Activated naive CD4-positive, alpha-beta T cell treated with anti-CD3 and anti-CD28 coated beads, Interleukin-2, amount 50 U/mL, for 24 hours (primary cell): ENCODE measurements around the gene LEUTX.
A peak's percentile ranks its signal among the peaks of the same experiment; 100 is the strongest.

Experiments
- H3K27ac Mint-ChIP-seq: one replicate; pipeline ENCODE4 v1.8.0; 2021; ENCODE audit warnings: mild to moderate bottlenecking, mixed read lengths
- H3K27me3 Mint-ChIP-seq: one replicate; pipeline ENCODE4 v1.8.0; 2021; ENCODE audit warnings: mixed read lengths
- H3K36me3 Mint-ChIP-seq: one replicate; pipeline ENCODE4 v1.8.0; 2021; ENCODE audit warnings: mixed read lengths
- H3K4me1 Mint-ChIP-seq: one replicate; pipeline ENCODE4 v1.8.0; 2021; ENCODE audit warnings: mixed read lengths
- H3K4me3 Mint-ChIP-seq: one replicate; pipeline ENCODE4 v1.8.0; 2021; ENCODE audit warnings: mild to moderate bottlenecking, mixed read lengths
- H3K9me3 Mint-ChIP-seq: one replicate; pipeline ENCODE4 v1.8.0; 2021; ENCODE audit warnings: mixed read lengths

LEUTX gene, protein sequence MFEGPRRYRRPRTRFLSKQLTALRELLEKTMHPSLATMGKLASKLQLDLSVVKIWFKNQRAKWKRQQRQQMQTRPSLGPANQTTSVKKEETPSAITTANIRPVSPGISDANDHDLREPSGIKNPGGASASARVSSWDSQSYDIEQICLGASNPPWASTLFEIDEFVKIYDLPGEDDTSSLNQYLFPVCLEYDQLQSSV

GRCh38 chr19:39778763-39779162 lies at the start of gene LEUTX:
LEUTX (plus strand) TSS chr19:39778854; CDS start chr19:39778921, 67 bp downstream.
- no peaks in the 10 kb centered on the region for H3K4me1 Mint-ChIP-seq
- H3K4me3 Mint-ChIP-seq: no peak within 1 kb of the TSS
- H3K36me3 Mint-ChIP-seq: peaks cover 2% of the 10 kb centered on the region
- H3K9me3 Mint-ChIP-seq: no peaks in the 10 kb centered on the region
- H3K27ac Mint-ChIP-seq: no peak within 1 kb of the TSS
- H3K27me3 Mint-ChIP-seq: peaks cover 4% of the 10 kb centered on the region

DNA sequence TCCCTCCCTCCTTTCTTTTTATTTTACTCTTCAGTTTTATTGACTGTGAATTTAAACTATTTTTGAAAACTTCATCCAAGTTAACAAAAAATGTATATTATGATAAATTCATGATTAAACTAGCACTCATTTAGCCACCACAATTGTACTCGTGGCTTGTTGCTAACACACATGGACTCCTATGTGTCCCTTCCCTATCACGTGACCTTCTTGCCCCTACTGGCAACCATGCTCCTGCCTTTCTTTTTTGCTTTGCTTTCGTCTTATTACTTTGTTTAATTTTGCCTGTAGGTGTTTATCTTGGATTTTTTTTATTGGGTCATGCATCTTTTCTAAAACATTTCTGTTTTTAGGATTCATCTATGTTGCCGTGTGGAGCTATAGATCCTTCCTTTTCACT lies 49.1 kb upstream of the LEUTX start:
- no peaks in the 10 kb centered on the region for H3K27me3 Mint-ChIP-seq

GRCh38 chr19:39731685-39732084 lies 47.0 kb upstream of the LEUTX start:
- Mint-ChIP-seq H3K27me3 (no peaks in the 10 kb centered on the region), H3K4me3 (no peak overlapping the region)

More for the DNA sequence above, 49.1 kb upstream of the LEUTX start:
- Mint-ChIP-seq H3K36me3 (no peaks in the 10 kb centered on the region), H3K9me3 (no peaks in the 10 kb centered on the region), H3K4me3 (no peak overlapping the region), H3K27ac (no peak overlapping the region), H3K4me1 (no peaks in the 10 kb centered on the region)

GRCh38 chr19:39733841-39734240 lies 44.8 kb upstream of the LEUTX start:
- H3K4me1 Mint-ChIP-seq: peaks cover 35% of the 10 kb centered on the region

More at GRCh38 chr19:39731685-39732084, 47.0 kb upstream of the LEUTX start:
- peaks cover 14% of the 10 kb centered on the region for H3K4me1 Mint-ChIP-seq
- H3K9me3 Mint-ChIP-seq: no peaks in the 10 kb centered on the region
- H3K27ac Mint-ChIP-seq: no peak overlapping the region
- no peaks in the 10 kb centered on the region for H3K36me3 Mint-ChIP-seq

DNA sequence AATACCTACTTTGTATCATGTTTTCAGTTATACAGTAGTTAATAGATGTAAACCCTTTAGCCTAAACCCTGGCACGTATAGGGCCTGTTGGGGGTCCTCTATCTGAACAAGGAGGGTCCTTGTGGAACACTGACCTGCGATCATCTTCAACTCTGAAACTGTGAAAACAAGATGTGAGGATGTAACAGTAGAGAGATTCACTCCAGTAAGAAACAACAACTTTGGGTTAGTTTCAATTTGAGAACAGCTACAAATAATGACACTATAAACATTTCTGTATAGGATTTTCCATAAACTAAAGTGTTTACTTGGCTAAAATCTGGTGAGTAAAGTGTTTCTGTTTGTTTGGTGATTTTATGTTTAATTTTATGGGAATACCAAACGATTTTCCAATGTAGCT lies 43.0 kb upstream of the LEUTX start:
- Mint-ChIP-seq H3K36me3 (no peaks in the 10 kb centered on the region), H3K27ac (no peak overlapping the region), H3K9me3 (no peaks in the 10 kb centered on the region), H3K27me3 (no peaks in the 10 kb centered on the region), H3K4me3 (no peak overlapping the region), H3K4me1 (peaks cover 52% of the 10 kb centered on the region)

More at GRCh38 chr19:39733841-39734240, 44.8 kb upstream of the LEUTX start:
- no peaks in the 10 kb centered on the region for H3K9me3 Mint-ChIP-seq
- no peak overlapping the region for H3K27ac Mint-ChIP-seq
- H3K4me3 Mint-ChIP-seq: no peak overlapping the region
- H3K36me3 Mint-ChIP-seq: no peaks in the 10 kb centered on the region
- H3K27me3 Mint-ChIP-seq: no peaks in the 10 kb centered on the region

GRCh38 chr19:39736088-39736487 lies 42.6 kb upstream of the LEUTX start:
- H3K36me3 Mint-ChIP-seq: no peaks in the 10 kb centered on the region
- peaks cover 54% of the 10 kb centered on the region for H3K4me1 Mint-ChIP-seq
- no peak overlapping the region for H3K27ac Mint-ChIP-seq
- H3K4me3 Mint-ChIP-seq: no peak overlapping the region
- no peaks in the 10 kb centered on the region for H3K27me3 Mint-ChIP-seq
- H3K9me3 Mint-ChIP-seq: no peaks in the 10 kb centered on the region

DNA sequence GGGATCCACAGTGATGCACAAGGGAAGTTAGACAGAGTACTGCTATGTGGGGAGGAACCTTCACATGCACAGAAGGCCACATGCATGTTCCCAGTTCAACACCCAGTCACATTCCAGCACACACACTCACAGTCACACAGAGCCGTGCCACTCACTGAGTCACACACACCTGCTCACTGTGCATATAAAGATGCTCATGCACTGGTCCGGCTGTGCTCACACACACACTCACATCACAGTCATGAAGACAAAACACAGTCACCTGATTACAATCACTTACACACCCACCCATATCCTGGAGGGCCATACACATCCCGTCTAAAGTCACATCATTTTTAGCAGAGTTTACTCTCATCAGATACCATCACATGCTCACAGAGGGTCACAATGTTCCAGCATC lies 41.3 kb upstream of the LEUTX start:
- Mint-ChIP-seq H3K36me3 (no peaks in the 10 kb centered on the region), H3K4me3 (peak overlapping the region; percentile 24), H3K9me3 (no peaks in the 10 kb centered on the region), H3K27me3 (no peaks in the 10 kb centered on the region), H3K4me1 (peaks cover 54% of the 10 kb centered on the region), H3K27ac (no peak overlapping the region)

GRCh38 chr19:39737891-39738290 lies 40.8 kb upstream of the LEUTX start, which contains the start of gene CLC:
CLC (minus strand) TSS chr19:39738029; CDS start chr19:39737952, 77 bp downstream.
- H3K36me3 Mint-ChIP-seq: no peaks in the 10 kb centered on the region
- peak within 1 kb of the TSS; percentile 24 for H3K4me3 Mint-ChIP-seq
- H3K9me3 Mint-ChIP-seq: no peaks in the 10 kb centered on the region
- peak within 1 kb of the TSS; percentile 48 for H3K27ac Mint-ChIP-seq
- H3K4me1 Mint-ChIP-seq: peaks cover 54% of the 10 kb centered on the region
- H3K27me3 Mint-ChIP-seq: no peaks in the 10 kb centered on the region

DNA sequence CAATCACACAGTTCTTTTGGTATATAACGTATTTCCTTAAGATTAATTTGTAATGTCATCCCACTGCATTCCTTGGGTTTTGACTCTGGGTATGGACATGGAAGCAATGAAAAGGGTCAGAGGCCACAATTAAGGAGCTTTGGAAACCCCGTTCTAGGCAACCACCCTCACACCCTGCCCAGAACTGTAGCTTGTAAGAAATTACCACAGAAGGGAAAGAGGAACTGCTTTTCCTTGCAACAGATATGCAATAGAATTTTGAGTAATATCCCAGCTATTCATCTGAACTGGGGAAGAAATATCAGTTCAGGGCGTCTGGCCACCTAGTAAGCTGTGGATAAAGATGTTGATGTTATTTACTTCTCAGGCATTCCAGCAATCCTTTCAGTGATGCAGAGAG lies 39.8 kb upstream of the LEUTX start:
- no peaks in the 10 kb centered on the region for H3K27me3 Mint-ChIP-seq
- no peaks in the 10 kb centered on the region for H3K36me3 Mint-ChIP-seq
- H3K4me1 Mint-ChIP-seq: peaks cover 54% of the 10 kb centered on the region

GRCh38 chr19:39740395-39740794 lies 38.3 kb upstream of the LEUTX start:
- Mint-ChIP-seq H3K9me3 (no peaks in the 10 kb centered on the region), H3K27me3 (no peaks in the 10 kb centered on the region), H3K4me1 (peaks cover 49% of the 10 kb centered on the region), H3K27ac (peak overlapping the region; percentile 95), H3K4me3 (peak overlapping the region; percentile 65), H3K36me3 (no peaks in the 10 kb centered on the region)

More for the DNA sequence above, 39.8 kb upstream of the LEUTX start:
- Mint-ChIP-seq H3K4me3 (no peak overlapping the region), H3K9me3 (no peaks in the 10 kb centered on the region), H3K27ac (no peak overlapping the region)

DNA sequence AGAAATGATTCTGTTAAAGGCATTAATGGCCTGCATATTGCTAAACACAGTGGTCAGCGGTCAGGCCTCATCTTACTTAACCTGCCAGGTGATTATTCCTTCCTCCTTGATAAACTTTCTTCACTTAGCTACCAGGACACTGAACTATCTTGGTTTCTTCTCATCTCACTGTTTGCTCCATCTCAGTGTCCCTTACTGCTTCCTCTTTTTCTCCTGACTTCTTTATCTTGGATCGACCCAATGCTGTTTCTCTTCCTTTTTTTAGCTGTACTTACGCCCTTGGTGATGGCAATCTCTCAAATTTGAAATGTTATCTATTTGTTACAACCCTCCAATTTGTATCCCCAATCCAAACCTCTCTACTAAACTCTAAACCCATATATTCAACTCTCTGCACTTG lies 33.0 kb upstream of the LEUTX start:
- no peak overlapping the region for H3K4me3 Mint-ChIP-seq
- peaks cover 2% of the 10 kb centered on the region for H3K4me1 Mint-ChIP-seq
- H3K36me3 Mint-ChIP-seq: no peaks in the 10 kb centered on the region
- H3K27ac Mint-ChIP-seq: no peak overlapping the region
- peaks cover 1% of the 10 kb centered on the region for H3K27me3 Mint-ChIP-seq
- H3K9me3 Mint-ChIP-seq: no peaks in the 10 kb centered on the region

DNA sequence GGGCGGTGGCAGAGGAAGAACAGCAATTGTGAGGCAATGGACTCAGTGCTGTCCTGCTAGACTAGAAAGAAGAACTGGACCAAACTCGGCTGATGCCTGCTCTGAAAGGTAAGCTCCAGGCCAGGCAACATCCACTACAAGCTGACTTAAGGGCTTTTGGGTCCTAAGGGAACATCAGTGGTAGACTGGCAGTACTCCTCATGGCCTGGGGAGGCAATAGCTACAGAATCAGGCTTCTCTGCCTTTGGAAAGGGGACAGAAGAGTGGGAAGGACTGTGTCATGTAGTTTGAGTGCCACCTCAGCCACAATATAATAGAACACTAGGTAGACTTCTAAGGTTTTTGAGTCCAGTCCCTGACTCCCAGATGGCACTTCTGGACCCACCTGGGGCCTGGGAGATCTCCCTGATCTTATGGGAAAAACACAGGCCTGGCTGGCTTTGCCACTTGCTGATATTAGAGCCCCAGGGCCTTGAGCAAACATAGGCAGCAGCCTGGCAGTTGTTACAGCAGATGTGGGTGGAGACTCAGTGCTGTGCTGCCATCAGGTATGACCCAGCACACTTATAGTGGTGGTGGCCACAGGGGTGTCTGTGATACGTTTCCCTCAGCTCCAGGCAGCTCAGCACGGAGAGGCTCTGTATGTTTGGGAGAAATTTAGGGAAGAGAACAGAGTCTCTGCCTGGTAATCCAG lies 31.7 kb upstream of the LEUTX start:
- H3K27me3 Mint-ChIP-seq: peaks cover 1% of the 10 kb centered on the region
- H3K4me1 Mint-ChIP-seq: no peaks in the 10 kb centered on the region
- no peak overlapping the region for H3K27ac Mint-ChIP-seq
- no peaks in the 10 kb centered on the region for H3K9me3 Mint-ChIP-seq
- H3K36me3 Mint-ChIP-seq: no peaks in the 10 kb centered on the region
- H3K4me3 Mint-ChIP-seq: no peak overlapping the region

DNA sequence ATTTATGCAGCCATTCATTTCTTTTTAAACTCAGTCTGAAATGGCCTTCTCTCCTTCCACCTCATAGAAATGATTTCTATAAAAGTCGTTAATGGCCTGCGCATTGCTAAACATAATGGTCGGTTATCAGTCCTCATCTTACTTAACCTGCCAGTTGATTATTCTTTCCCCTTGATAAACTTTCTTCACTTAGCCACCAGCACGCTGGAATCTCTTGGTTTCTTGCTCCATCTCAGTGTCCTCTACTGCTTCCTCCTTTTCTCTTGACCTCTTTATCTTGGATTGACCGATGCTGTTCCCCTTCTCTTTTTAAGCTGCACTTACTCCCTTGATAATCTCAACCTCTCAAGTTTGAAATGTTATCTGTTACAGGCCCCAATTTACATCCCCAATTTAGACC lies 28.7 kb upstream of the LEUTX start:
- no peak overlapping the region for H3K4me3 Mint-ChIP-seq
- no peaks in the 10 kb centered on the region for H3K9me3 Mint-ChIP-seq
- no peaks in the 10 kb centered on the region for H3K36me3 Mint-ChIP-seq
- peak overlapping the region; percentile 13 for H3K27ac Mint-ChIP-seq
- H3K4me1 Mint-ChIP-seq: no peaks in the 10 kb centered on the region
- H3K27me3 Mint-ChIP-seq: peaks cover 1% of the 10 kb centered on the region

DNA sequence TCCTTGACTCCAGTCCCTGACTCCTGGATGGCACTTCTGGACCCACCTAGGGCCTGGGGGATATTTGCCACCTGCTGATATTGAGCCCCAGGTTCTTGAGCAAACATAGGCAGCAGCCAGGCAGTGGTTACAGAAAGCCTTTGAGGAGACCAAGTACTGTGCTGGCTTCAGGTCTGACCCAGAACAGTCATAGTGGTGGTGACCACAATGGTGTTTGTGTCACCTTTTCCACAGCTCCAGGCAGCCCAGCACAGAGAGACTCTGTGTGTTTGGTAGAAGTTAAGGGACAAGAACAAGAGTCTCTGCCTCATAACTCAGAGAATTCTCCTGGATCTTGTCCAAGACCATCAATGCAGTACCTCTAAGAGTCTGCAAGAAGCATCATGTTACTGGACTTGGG lies 26.3 kb upstream of the LEUTX start:
- Mint-ChIP-seq H3K9me3 (no peaks in the 10 kb centered on the region), H3K27me3 (peaks cover 1% of the 10 kb centered on the region), H3K27ac (no peak overlapping the region), H3K4me3 (no peak overlapping the region), H3K4me1 (no peaks in the 10 kb centered on the region), H3K36me3 (no peaks in the 10 kb centered on the region)

- Mint-ChIP-seq H3K27ac (no peak overlapping the region), H3K27me3 (peaks cover 1% of the 10 kb centered on the region), H3K36me3 (no peaks in the 10 kb centered on the region), H3K9me3 (no peaks in the 10 kb centered on the region), H3K4me3 (no peak overlapping the region), H3K4me1 (no peaks in the 10 kb centered on the region)
Observed at GRCh38 chr19:39752795-39753194, 25.9 kb upstream of the LEUTX start.

DNA sequence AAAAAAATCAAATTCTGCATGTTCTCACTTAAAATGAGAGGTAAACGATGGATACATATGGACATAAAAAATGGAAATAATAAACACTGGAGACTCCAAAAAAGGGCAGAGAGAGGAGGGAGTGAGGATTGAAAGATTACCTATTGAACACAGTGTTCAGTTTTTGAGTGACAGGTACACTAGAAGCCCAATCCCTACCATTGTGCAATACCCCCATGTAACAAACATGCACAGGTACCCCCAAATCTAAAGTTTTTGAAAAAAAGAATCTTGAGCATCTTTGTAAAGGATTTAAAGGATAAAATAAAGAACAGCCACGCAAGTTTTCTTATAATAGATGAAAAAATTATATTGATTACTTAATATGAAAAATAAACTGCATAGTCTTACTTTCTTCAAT lies 24.1 kb upstream of the LEUTX start:
- no peak overlapping the region for H3K4me3 Mint-ChIP-seq
- H3K4me1 Mint-ChIP-seq: no peaks in the 10 kb centered on the region

More for the DNA sequence above, 24.1 kb upstream of the LEUTX start:
- Mint-ChIP-seq H3K27me3 (no peaks in the 10 kb centered on the region), H3K9me3 (no peaks in the 10 kb centered on the region), H3K27ac (no peak overlapping the region), H3K36me3 (no peaks in the 10 kb centered on the region)
